GM21786 (cell line): ENCODE data around the gene HSF4.
A peak's percentile ranks its signal among the peaks of the same experiment; 100 is the strongest.

Source experiments
- ATAC-seq: cut with Tn5 transposase; IDR thresholded peaks from one replicate; pipeline ENCODE4 v1.9.1; 2021; ENCODE audit not compliant: unreplicated experiment

HSF4 gene

GRCh38 chr16:67165121-67166078 lies 855 bp downstream of the HSF4 start:
- ATAC-seq: no peak

- no peak for ATAC-seq
These were observed 1.6 kb downstream of the HSF4 start for GRCh38 chr16:67166110-67166547.

GRCh38 chr16:67166598-67167168 lies 2.1 kb downstream of the HSF4 start:
- no peak for ATAC-seq

- ATAC-seq: no peak
These were observed 3.0 kb downstream of the HSF4 start for GRCh38 chr16:67167588-67167987.

GRCh38 chr16:67169011-67169451 lies 4.5 kb downstream of the HSF4 start:
- no peak for ATAC-seq

GRCh38 chr16:67169642-67170167 lies 5.2 kb downstream of the HSF4 start:
- ATAC-seq: no peak

- peak; percentile 40 for ATAC-seq
These were observed 5.8 kb downstream of the HSF4 start, which contains the start of gene NOL3 for GRCh38 chr16:67170168-67170948. Gene NOL3, plus strand, starts transcription at chr16:67170538.

- no peak for ATAC-seq
These were observed 6.6 kb downstream of the HSF4 start for GRCh38 chr16:67170949-67171649.

GRCh38 chr16:67173323-67173722 lies 8.8 kb downstream of the HSF4 start:
- no peak for ATAC-seq

- peak; percentile 37 for ATAC-seq
These were observed 9.5 kb downstream of the HSF4 start for GRCh38 chr16:67173808-67174705.

GRCh38 chr16:67174706-67175231 lies 10.2 kb downstream of the HSF4 start:
- no peak for ATAC-seq

- no peak for ATAC-seq
These were observed 12.1 kb downstream of the HSF4 start for GRCh38 chr16:67176662-67177061.

GRCh38 chr16:67177743-67178699 lies 13.5 kb downstream of the HSF4 start:
- ATAC-seq: no peak

GRCh38 chr16:67179421-67180080 lies 15.0 kb downstream of the HSF4 start:
- ATAC-seq: no peak

- ATAC-seq: no peak
These were observed 15.6 kb downstream of the HSF4 start for GRCh38 chr16:67180166-67180565.

GRCh38 chr16:67181346-67181745 lies 16.8 kb downstream of the HSF4 start:
- ATAC-seq: no peak

- no peak for ATAC-seq
These were observed 17.7 kb downstream of the HSF4 start for GRCh38 chr16:67182288-67182687.

- no peak for ATAC-seq
These were observed 18.7 kb downstream of the HSF4 start for GRCh38 chr16:67183284-67183626.
